Common myeloid progenitor, CD34-positive (primary cell): ENCODE measurements around the gene KISS1.
A peak's percentile ranks its signal among the peaks of the same experiment; 100 is the strongest.

Experiments
- CTCF ChIA-PET: fragments of 350-600 bp; sonication (Branson Sonifier 250); formaldehyde crosslinking; loops from one replicate; lab custom pipeline; 2021; ENCODE audit warnings: antibody characterized with exemption; lab: Charles Lee
- POLR2A ChIA-PET: fragments of 350-600 bp; sonication (Branson Sonifier 250); formaldehyde crosslinking; loops from one replicate; lab custom pipeline; 2021; ENCODE audit warnings: antibody characterized with exemption; lab: Charles Lee
- DNase-seq, 3 donors: peaks; one replicate each; pipeline versions ENCODE4 v3.0.0 to v3.0.0-alpha.2; 2013
- H3K27ac ChIP-seq, 2 experiments: 1 replicate in 1 of 2; 2 replicates in 1 of 2; pipeline ENCODE4 v1.7.0; 2013; ENCODE audit warnings: inconsistent platforms in 2 of 2, low read length in 2 of 2, mild to moderate bottlenecking in 2 of 2, low read depth in 1 of 2, moderate library complexity in 1 of 2; ENCODE audit not compliant: severe bottlenecking in 2 of 2, insufficient read depth in 1 of 2, poor library complexity in 1 of 2
- H3K27me3 ChIP-seq, 5 experiments: replicated peaks in 2 of 5; 1 replicate in 3 of 5; 2 replicates in 2 of 5; pipeline versions ENCODE4 v1.6.1 to v1.7.0; 2013; ENCODE audit warnings: low read length in 4 of 5, mild to moderate bottlenecking in 2 of 5, moderate library complexity in 2 of 5, inconsistent platforms in 1 of 5; ENCODE audit not compliant: insufficient read depth in 5 of 5, control insufficient read depth in 4 of 5
- H3K36me3 ChIP-seq, 4 experiments: 1 replicate in 2 of 4; 2 replicates in 2 of 4; pipeline versions ENCODE4 v1.6.1 to v1.7.0; 2013; ENCODE audit warnings: low read length in 3 of 4, control low read depth in 1 of 4, mild to moderate bottlenecking in 1 of 4; ENCODE audit not compliant: control insufficient read depth in 4 of 4, insufficient read depth in 4 of 4
- H3K4me1 ChIP-seq, 4 experiments: 1 replicate in 3 of 4; 2 replicates in 1 of 4; pipeline versions ENCODE4 v1.6.1 to v1.7.1; 2013; ENCODE audit warnings: low read length in 3 of 4, mild to moderate bottlenecking in 3 of 4, control low read depth in 1 of 4, inconsistent platforms in 1 of 4, moderate library complexity in 1 of 4; ENCODE audit not compliant: control insufficient read depth in 4 of 4, insufficient read depth in 4 of 4; ENCODE audit errors: control extremely low read depth in 1 of 4
- H3K4me3 ChIP-seq, 7 experiments: 1 replicate in 4 of 7; 2 replicates in 3 of 7; pipeline versions ENCODE4 v1.5.1 to v1.7.0; 2013; ENCODE audit warnings: mild to moderate bottlenecking in 7 of 7, low read length in 6 of 7, moderate library complexity in 6 of 7, inconsistent platforms in 2 of 7, low read depth in 2 of 7, control low read depth in 1 of 7; ENCODE audit not compliant: insufficient read depth in 4 of 7, control insufficient read depth in 1 of 7; ENCODE audit errors: extremely low read depth in 1 of 7
- H3K9me3 ChIP-seq, 5 experiments: 1 replicate in 4 of 5; 2 replicates in 1 of 5; pipeline versions ENCODE4 v1.6.1 to v1.7.1; 2013; ENCODE audit warnings: low read length in 4 of 5, mild to moderate bottlenecking in 2 of 5, inconsistent platforms in 1 of 5, low read depth in 1 of 5, moderate library complexity in 1 of 5; ENCODE audit not compliant: control insufficient read depth in 4 of 5, insufficient read depth in 2 of 5; ENCODE audit errors: control extremely low read depth in 1 of 5
- WGBS: methylation state at CpG from one replicate; pipeline ENCODE4 v1.1.5; 2013; ENCODE audit not compliant: insufficient coverage; 5-methylcytosine and 5-hydroxymethylcytosine counted together

The KISS1 gene

GRCh38 chr1:204202481-204202880, 6.2 kb upstream of the KISS1 start:
- WGBS = 100% methylated on average over 2 of the region's 4 CpGs
- Histone ChIP-seq H3K4me1 (peaks cover 0 to 9% (median 0%) of the 10 kb centered on the region in 4 experiments), H3K36me3 (no peaks in the 10 kb centered on the region), H3K4me3 (no peak overlapping the region), H3K27ac (no peak overlapping the region), H3K27me3 (no peaks in the 10 kb centered on the region), H3K9me3 (no peaks in the 10 kb centered on the region)
- POLR2A ChIA-PET = no interaction called here
- no peak for DNase-seq
- CTCF ChIA-PET = interaction anchor here (1.3 to 5.9 kb wide), 2 partner anchors 12 to 35 kb away, joined by 4 to 265 read pairs; partner anchors contain the start of gene REN

GRCh38 chr1:204201348-204202040, 5.2 kb upstream of the KISS1 start:
- no peak overlapping the region for H3K27ac ChIP-seq
- no peak overlapping the region for H3K4me3 ChIP-seq
- no peaks in the 10 kb centered on the region for H3K36me3 ChIP-seq
- WGBS = 94% methylated on average over 9 of the region's 12 CpGs
- H3K27me3 ChIP-seq = no peaks in the 10 kb centered on the region
- POLR2A ChIA-PET = interaction anchor here (0.5 kb wide), 1 partner anchor 44 kb away, joined by 4 read pairs; no protein-coding TSS in a partner anchor
- peaks cover 0 to 3% (median 0%) of the 10 kb centered on the region in 4 experiments for H3K4me1 ChIP-seq
- no peak for DNase-seq
- CTCF ChIA-PET = interaction anchor here (1.9 kb wide), 1 partner anchor 39 kb away, joined by 7 read pairs; no protein-coding TSS in a partner anchor
- no peaks in the 10 kb centered on the region for H3K9me3 ChIP-seq

- ChIA-PET POLR2A (interaction anchor here (0.6 kb wide), 1 partner anchor 1814 kb away, joined by 3 read pairs; no protein-coding TSS in a partner anchor), CTCF (interaction anchor here (1.3 to 4.7 kb wide), 4 partner anchors 7 to 164 kb away, joined by 3 to 79 read pairs (median 16); partner anchors contain the start of gene REN)
- no peaks in the 10 kb centered on the region for H3K36me3 ChIP-seq
- DNase-seq = no peak
- no peaks in the 10 kb centered on the region for H3K27me3 ChIP-seq
- H3K9me3 ChIP-seq = no peaks in the 10 kb centered on the region
- H3K27ac ChIP-seq = no peak overlapping the region
- no peak overlapping the region for H3K4me3 ChIP-seq
- WGBS = 92% methylated on average over 5 of the region's 9 CpGs
- H3K4me1 ChIP-seq = peaks cover 0 to 8% (median 5%) of the 10 kb centered on the region in 4 experiments
These were observed 3.3 kb upstream of the KISS1 start for GRCh38 chr1:204199579-204199978.

GRCh38 chr1:204198348-204199340, 2.4 kb upstream of the KISS1 start:
- no peaks in the 10 kb centered on the region for H3K36me3 ChIP-seq
- H3K27me3 ChIP-seq = no peaks in the 10 kb centered on the region
- no peak overlapping the region for H3K27ac ChIP-seq
- H3K4me1 ChIP-seq = peaks cover 0 to 18% (median 10%) of the 10 kb centered on the region in 4 experiments
- H3K9me3 ChIP-seq = no peaks in the 10 kb centered on the region
- DNase-seq = peak in 2 of 3 donors; percentile 31 to 41
- no peak overlapping the region for H3K4me3 ChIP-seq
- ChIA-PET POLR2A (no interaction called here), CTCF (interaction anchor here (0.9 to 4.7 kb wide), 13 partner anchors 8 to 170 kb away, joined by 3 to 79 read pairs (median 4); partner anchors contain the start of genes PLEKHA6 and REN)
- WGBS = 83% methylated on average over 10 of the region's 18 CpGs

GRCh38 chr1:204197068-204197467, 777 bp upstream of the KISS1 start:
- Histone ChIP-seq H3K4me1 (peaks cover 0 to 18% (median 10%) of the 10 kb centered on the region in 4 experiments), H3K27ac (no peak overlapping the region), H3K9me3 (no peaks in the 10 kb centered on the region), H3K36me3 (no peaks in the 10 kb centered on the region), H3K27me3 (no peaks in the 10 kb centered on the region), H3K4me3 (no peak overlapping the region)
- ChIA-PET POLR2A (no interaction called here), CTCF (interaction anchor here (2.8 to 4.7 kb wide), 2 partner anchors 10 to 34 kb away, joined by 26 to 79 read pairs; partner anchors contain the start of gene REN)
- WGBS = 90% methylated on average over 5 of the region's 5 CpGs
- DNase-seq = no peak

GRCh38 chr1:204194771-204195170, 1.5 kb downstream of the KISS1 start:
- Histone ChIP-seq H3K36me3 (no peaks in the 10 kb centered on the region), H3K27ac (no peak overlapping the region), H3K27me3 (no peaks in the 10 kb centered on the region), H3K4me3 (no peak overlapping the region), H3K4me1 (peaks cover 5 to 35% (median 22%) of the 10 kb centered on the region in 4 experiments), H3K9me3 (no peaks in the 10 kb centered on the region)
- ChIA-PET POLR2A (interaction anchor here (0.7 kb wide), 1 partner anchor 33 kb away, joined by 5 read pairs; no protein-coding TSS in a partner anchor), CTCF (interaction anchor here (0.8 to 11.4 kb wide), 6 partner anchors 12 to 168 kb away, joined by 3 to 180 read pairs (median 4); partner anchors contain the start of genes GOLT1A and REN)
- DNase-seq = peak in 2 of 3 donors; percentile 28 to 46
- WGBS = 13% methylated on average over 2 of the region's 7 CpGs
